SU-DHL-6 (cell line): ENCODE data around the gene PDE1C.

Experiments
- H2AFZ ChIP-seq: fragments of 200-600 bp; sonication (generic); 2 replicates; pipeline ENCODE4 v1.6.1; 2014; ENCODE audit warnings: low read depth, mild to moderate bottlenecking, moderate library complexity, mixed read lengths, antibody characterized with exemption, low read length; ENCODE audit not compliant: severe bottlenecking
- H3F3A ChIP-seq: fragments of 200-600 bp; shearing (Covaris generic); 2 replicates; pipeline ENCODE4 v1.6.0; 2016; ENCODE audit warnings: antibody characterized with exemption, mild to moderate bottlenecking; ENCODE audit not compliant: insufficient read depth
- H3K27ac ChIP-seq: fragments of 200-600 bp; sonication (generic); 2 replicates; pipeline ENCODE4 v1.5.1; 2016; ENCODE audit warnings: low read depth, mild to moderate bottlenecking, low read length, moderate library complexity, mixed read lengths
- H3K27me3 ChIP-seq: fragments of 200-600 bp; sonication (generic), shearing (Covaris generic); 2 replicates; pipeline ENCODE4 v1.6.0; 2014; ENCODE audit warnings: mild to moderate bottlenecking, low read length
- H3K36me3 ChIP-seq: fragments of 200-600 bp; sonication (generic); 2 replicates; pipeline ENCODE4 v1.6.1; 2014; ENCODE audit warnings: mild to moderate bottlenecking, low read length, mixed read lengths
- H3K4me2 ChIP-seq: fragments of 300-600, 200-600 bp; shearing (Covaris generic), sonication (generic); 2 replicates; pipeline ENCODE4 v1.6.0; 2014; ENCODE audit warnings: low read length, low read depth, mild to moderate bottlenecking; ENCODE audit not compliant: poor library complexity, severe bottlenecking
- H3K4me3 ChIP-seq: fragments of 200-600 bp; sonication (generic); 2 replicates; pipeline ENCODE4 v1.5.1; 2014; ENCODE audit warnings: antibody characterized with exemption, low read length, mild to moderate bottlenecking, mixed read lengths; ENCODE audit not compliant: insufficient read depth, poor library complexity, severe bottlenecking
- H3K79me2 ChIP-seq: fragments of 200-600 bp; sonication (generic); 2 replicates; pipeline ENCODE4 v1.6.1; 2014; ENCODE audit warnings: mild to moderate bottlenecking, low read length, moderate library complexity; ENCODE audit not compliant: insufficient read depth
- H3K9ac ChIP-seq: fragments of 200-600 bp; sonication (generic); 2 replicates; pipeline ENCODE4 v1.7.0; 2014; ENCODE audit warnings: mild to moderate bottlenecking, low read length
- H3K9me2 ChIP-seq: fragments of 200-600 bp; sonication (generic); replicated peaks from 2 replicates; pipeline ENCODE4 v1.6.1; 2014; ENCODE audit warnings: low read length; ENCODE audit not compliant: insufficient read depth
- H3K9me3 ChIP-seq: fragments of 200-600 bp; sonication (generic); 2 replicates; pipeline ENCODE4 v1.6.1; 2014; ENCODE audit warnings: low read length, mixed read lengths; ENCODE audit not compliant: insufficient read depth
- H4K20me1 ChIP-seq: fragments of 200-600 bp; sonication (generic); 2 replicates; pipeline ENCODE4 v1.6.1; 2014; ENCODE audit warnings: low read depth, mild to moderate bottlenecking, antibody characterized with exemption, low read length, moderate library complexity, mixed read lengths
- EZH2phosphoT487 ChIP-seq: fragments of 200-600 bp; sonication (generic), shearing (Covaris generic); conservative IDR thresholded peaks from 2 replicates; pipeline ENCODE4 v1.6.1; 2018; ENCODE audit warnings: mild to moderate bottlenecking, antibody characterized with exemption, low read length, moderate library complexity, mixed read lengths
- TF ChIP-seq, protein P1 (sequence below): fragments of 200-600 bp; sonication (generic); IDR thresholded peaks from one replicate; pipeline ENCODE4 v1.5.1; 2017; ENCODE audit warnings: antibody characterized with exemption, mild to moderate bottlenecking, low read length, moderate library complexity; ENCODE audit not compliant: insufficient read depth, poor library complexity, severe bottlenecking

PDE1C gene

DNA sequence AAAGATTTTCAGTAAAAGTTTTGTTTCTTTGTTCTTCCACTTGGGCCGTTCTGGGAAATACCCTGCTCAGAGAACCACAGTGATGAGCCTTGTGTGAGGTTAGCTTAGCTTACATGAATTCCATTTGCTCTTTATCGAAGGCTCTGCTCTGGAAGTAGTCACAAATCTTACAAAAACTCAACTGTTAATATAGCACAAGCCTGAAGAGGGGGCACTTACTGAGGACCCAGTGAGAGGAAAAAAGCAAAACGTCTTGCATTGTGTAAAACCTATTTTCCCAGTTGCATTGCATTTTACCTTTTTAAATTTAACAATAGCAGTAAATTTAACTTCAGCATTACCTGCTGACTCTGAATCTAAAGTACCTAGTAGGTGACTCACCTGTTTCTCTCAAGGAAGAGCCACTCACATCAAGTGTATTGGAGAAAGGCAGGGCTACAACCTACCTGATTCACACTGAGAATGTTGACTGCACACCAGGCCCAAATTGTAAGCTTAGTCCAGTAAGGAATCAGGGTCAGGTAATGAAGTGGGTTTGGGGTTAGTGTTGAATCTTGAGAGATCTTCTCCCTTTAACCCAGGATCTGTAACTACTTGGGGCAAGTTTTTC lies 340.9 kb downstream of the PDE1C start:
- no peaks in the 10 kb centered on the region for H3F3A ChIP-seq
- H3K4me3 ChIP-seq, result no peak overlapping the region
- H3K9ac ChIP-seq, result no peak overlapping the region
- no peak overlapping the region for H3K4me2 ChIP-seq
- no peaks in the 10 kb centered on the region for H3K9me3 ChIP-seq
- H4K20me1 ChIP-seq, result no peaks in the 10 kb centered on the region
- H3K27ac ChIP-seq, result no peak overlapping the region
- H3K36me3 ChIP-seq, result no peaks in the 10 kb centered on the region
- H3K27me3 ChIP-seq, result no peaks in the 10 kb centered on the region
- TF ChIP-seq, protein P1, sequence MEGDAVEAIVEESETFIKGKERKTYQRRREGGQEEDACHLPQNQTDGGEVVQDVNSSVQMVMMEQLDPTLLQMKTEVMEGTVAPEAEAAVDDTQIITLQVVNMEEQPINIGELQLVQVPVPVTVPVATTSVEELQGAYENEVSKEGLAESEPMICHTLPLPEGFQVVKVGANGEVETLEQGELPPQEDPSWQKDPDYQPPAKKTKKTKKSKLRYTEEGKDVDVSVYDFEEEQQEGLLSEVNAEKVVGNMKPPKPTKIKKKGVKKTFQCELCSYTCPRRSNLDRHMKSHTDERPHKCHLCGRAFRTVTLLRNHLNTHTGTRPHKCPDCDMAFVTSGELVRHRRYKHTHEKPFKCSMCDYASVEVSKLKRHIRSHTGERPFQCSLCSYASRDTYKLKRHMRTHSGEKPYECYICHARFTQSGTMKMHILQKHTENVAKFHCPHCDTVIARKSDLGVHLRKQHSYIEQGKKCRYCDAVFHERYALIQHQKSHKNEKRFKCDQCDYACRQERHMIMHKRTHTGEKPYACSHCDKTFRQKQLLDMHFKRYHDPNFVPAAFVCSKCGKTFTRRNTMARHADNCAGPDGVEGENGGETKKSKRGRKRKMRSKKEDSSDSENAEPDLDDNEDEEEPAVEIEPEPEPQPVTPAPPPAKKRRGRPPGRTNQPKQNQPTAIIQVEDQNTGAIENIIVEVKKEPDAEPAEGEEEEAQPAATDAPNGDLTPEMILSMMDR, result no peak
- no peak for TF ChIP-seq EZH2phosphoT487
- H3K9me2 ChIP-seq, result no peaks in the 10 kb centered on the region
- H2AFZ ChIP-seq, result no peak overlapping the region
- no peaks in the 10 kb centered on the region for H3K79me2 ChIP-seq

DNA sequence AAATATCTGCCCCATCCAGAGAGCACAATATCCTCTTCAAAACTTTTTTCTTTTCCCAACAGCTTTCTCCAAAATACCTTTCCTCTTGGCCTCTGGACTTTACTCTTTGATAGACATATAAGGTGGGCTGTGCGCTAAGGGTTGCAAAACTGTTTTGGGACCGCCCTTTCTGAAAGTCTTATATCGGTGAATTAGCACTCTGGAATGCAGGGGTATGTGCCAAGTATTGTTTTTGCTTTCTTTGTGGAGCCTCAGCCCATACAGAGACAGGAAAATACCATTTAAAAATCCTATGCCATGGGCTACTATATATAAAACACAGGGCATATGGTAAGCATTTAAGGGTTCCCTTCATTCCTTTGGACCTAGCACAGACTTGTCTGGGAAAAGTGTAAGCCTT lies 345.5 kb downstream of the PDE1C start:
- no peaks in the 10 kb centered on the region for H3K9me2 ChIP-seq
- TF ChIP-seq, protein P1, result no peak
- no peak for TF ChIP-seq EZH2phosphoT487
- no peaks in the 10 kb centered on the region for H3K27me3 ChIP-seq
- H4K20me1 ChIP-seq, result no peaks in the 10 kb centered on the region
- H3K36me3 ChIP-seq, result no peaks in the 10 kb centered on the region
- no peaks in the 10 kb centered on the region for H3F3A ChIP-seq
- no peak overlapping the region for H3K4me3 ChIP-seq
- H3K27ac ChIP-seq, result no peak overlapping the region
- H3K79me2 ChIP-seq, result no peaks in the 10 kb centered on the region
- H2AFZ ChIP-seq, result no peak overlapping the region
- no peak overlapping the region for H3K4me2 ChIP-seq
- no peak overlapping the region for H3K9ac ChIP-seq
- no peaks in the 10 kb centered on the region for H3K9me3 ChIP-seq

DNA sequence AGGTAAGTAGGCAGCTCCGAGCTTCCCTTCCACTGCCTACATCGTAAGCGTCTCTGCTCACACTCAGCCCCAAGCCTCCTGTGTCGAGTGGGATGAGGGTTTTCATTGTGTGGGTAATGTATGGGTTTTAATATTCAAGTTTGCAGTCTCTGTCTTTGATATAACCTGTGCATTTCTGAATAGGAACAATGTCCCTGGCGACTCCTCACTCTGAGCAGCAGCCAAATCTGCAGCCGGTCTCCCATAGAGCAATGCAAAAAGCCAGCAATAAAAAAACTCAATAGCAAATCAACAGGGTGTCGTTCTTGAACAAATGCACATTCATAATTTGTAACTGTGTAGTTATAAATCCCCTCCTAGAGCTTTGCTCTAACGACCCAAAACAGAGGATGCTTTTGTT lies 349.8 kb downstream of the PDE1C start:
- no peak overlapping the region for H3K9ac ChIP-seq
- no peak overlapping the region for H3K4me2 ChIP-seq
- H3K36me3 ChIP-seq, result no peaks in the 10 kb centered on the region
- H3K27me3 ChIP-seq, result no peaks in the 10 kb centered on the region
- no peak overlapping the region for H3K27ac ChIP-seq
- H3F3A ChIP-seq, result no peaks in the 10 kb centered on the region
- no peak for TF ChIP-seq EZH2phosphoT487
- TF ChIP-seq, protein P1, result no peak
- H3K9me2 ChIP-seq, result no peaks in the 10 kb centered on the region
- no peaks in the 10 kb centered on the region for H4K20me1 ChIP-seq
- H2AFZ ChIP-seq, result no peak overlapping the region
- H3K4me3 ChIP-seq, result no peak overlapping the region
- no peaks in the 10 kb centered on the region for H3K9me3 ChIP-seq
- no peaks in the 10 kb centered on the region for H3K79me2 ChIP-seq
